DND-41 (cell line): ENCODE results near the gene FYB2.

Experiments
- EZH2 ChIP-seq: IDR thresholded peaks from 3 replicates; pipeline ENCODE4 v1.6.1; 2012; ENCODE audit warnings: borderline replicate concordance, low read depth, mild to moderate bottlenecking, moderate library complexity, low read length, inconsistent platforms; ENCODE audit not compliant: severe bottlenecking
- TF ChIP-seq, protein P1 (sequence below): IDR thresholded peaks from 2 replicates; pipeline ENCODE4 v1.5.1; 2012; ENCODE audit warnings: borderline replicate concordance, low read length, moderate library complexity, mild to moderate bottlenecking; ENCODE audit not compliant: poor library complexity, severe bottlenecking; ENCODE audit errors: extremely low read depth

DNA sequence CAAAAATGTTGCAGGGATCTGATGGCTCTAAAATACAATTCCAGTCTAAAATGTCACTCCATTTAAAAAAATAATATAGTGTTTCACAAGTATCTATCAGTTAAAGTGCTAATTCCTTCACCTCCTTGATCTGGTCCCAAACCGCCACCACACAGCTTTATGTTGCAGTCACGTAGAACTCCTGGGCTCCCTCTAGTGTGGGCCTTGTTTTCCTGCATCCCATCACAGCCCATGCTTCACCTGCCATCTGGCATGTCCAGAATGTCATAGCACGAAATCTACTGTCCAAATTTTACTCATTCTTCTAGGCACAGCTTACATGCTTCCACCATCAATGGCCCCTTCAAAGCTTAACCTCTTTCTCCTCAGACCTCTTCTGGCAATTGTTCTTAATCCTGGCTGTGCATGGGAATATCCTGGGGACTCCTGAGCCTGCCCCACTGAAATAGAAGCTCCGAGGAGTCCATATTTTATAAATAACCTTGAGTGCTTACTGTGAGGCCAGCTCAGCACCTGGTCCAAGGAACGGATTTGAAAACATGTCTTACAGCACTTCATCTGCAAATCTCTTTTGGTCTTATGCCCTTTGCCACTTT lies 15.5 kb downstream of the FYB2 start:
- TF ChIP-seq, protein P1, sequence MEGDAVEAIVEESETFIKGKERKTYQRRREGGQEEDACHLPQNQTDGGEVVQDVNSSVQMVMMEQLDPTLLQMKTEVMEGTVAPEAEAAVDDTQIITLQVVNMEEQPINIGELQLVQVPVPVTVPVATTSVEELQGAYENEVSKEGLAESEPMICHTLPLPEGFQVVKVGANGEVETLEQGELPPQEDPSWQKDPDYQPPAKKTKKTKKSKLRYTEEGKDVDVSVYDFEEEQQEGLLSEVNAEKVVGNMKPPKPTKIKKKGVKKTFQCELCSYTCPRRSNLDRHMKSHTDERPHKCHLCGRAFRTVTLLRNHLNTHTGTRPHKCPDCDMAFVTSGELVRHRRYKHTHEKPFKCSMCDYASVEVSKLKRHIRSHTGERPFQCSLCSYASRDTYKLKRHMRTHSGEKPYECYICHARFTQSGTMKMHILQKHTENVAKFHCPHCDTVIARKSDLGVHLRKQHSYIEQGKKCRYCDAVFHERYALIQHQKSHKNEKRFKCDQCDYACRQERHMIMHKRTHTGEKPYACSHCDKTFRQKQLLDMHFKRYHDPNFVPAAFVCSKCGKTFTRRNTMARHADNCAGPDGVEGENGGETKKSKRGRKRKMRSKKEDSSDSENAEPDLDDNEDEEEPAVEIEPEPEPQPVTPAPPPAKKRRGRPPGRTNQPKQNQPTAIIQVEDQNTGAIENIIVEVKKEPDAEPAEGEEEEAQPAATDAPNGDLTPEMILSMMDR: peak; percentile 70
- TF ChIP-seq EZH2: no peak
